H1 (cell line): Measurements from ENCODE around the gene OAS3. TPM values are rescaled to one million over a fixed set of nuclear protein-coding genes. Genes with fewer than 3 reads are reported as not detected.

Experiments
- CTCF ChIA-PET: fragments of 300-600 bp; sonication (Branson Sonifier 250); formaldehyde crosslinking; loops from one replicate; lab custom pipeline; 2021; ENCODE audit not compliant: partially characterized antibody; lab: Charles Lee
- POLR2A ChIA-PET: fragments of 300-600 bp; sonication (Branson Sonifier 250); formaldehyde crosslinking; loops from one replicate; lab custom pipeline; 2021; ENCODE audit warnings: inconsistent platforms; ENCODE audit not compliant: partially characterized antibody; lab: Charles Lee
- DNase-seq, 2 experiments: peaks; one replicate each; pipeline versions ENCODE4 v3.0.0 to v3.0.0-alpha.2; 2010 to 2022; ENCODE audit warnings: low spot score in 2 of 2, low read depth in 1 of 2, mixed read lengths in 1 of 2
- FAIRE-seq: peaks from 2 replicates; lab custom pipeline; 2011; peaks lifted over from hg19 to GRCh38; lab: Jason Lieb, UNC
- H2AFZ ChIP-seq: 2 replicates; pipeline ENCODE4 v1.8.1; 2012; ENCODE audit warnings: low read length, inconsistent platforms
- H2AK5ac ChIP-seq: 2 replicates; pipeline ENCODE4 v1.6.1; 2013; ENCODE audit warnings: low read depth, low read length
- H2BK120ac ChIP-seq: replicated peaks from 2 replicates; pipeline ENCODE3; 2013; ENCODE audit warnings: low read depth, low read length, inconsistent platforms
- H2BK12ac ChIP-seq: 2 replicates; pipeline ENCODE4 v1.6.1; 2013; ENCODE audit warnings: low read depth, low read length
- H2BK15ac ChIP-seq: 2 replicates; pipeline ENCODE4 v1.6.1; 2013; ENCODE audit warnings: low read length
- H2BK20ac ChIP-seq: 2 replicates; pipeline ENCODE4 v1.6.1; 2013; ENCODE audit warnings: low read length
- H2BK5ac ChIP-seq: 2 replicates; pipeline ENCODE4 v1.6.1; 2013; ENCODE audit warnings: low read depth, low read length
- H3K14ac ChIP-seq: 2 replicates; pipeline ENCODE4 v1.6.1; 2013; ENCODE audit warnings: inconsistent platforms; ENCODE audit not compliant: insufficient read length
- H3K18ac ChIP-seq: 2 replicates; pipeline ENCODE4 v1.6.1; 2013; ENCODE audit warnings: low read length; ENCODE audit errors: extremely low read depth
- H3K23ac ChIP-seq: 2 replicates; pipeline ENCODE4 v1.6.1; 2013; ENCODE audit warnings: inconsistent platforms; ENCODE audit not compliant: insufficient read length
- H3K23me2 ChIP-seq: 2 replicates; pipeline ENCODE4 v1.6.1; 2013; ENCODE audit warnings: low read depth, low read length
- H3K27ac ChIP-seq: 2 replicates; pipeline ENCODE4 v1.6.1; 2011; ENCODE audit warnings: low read depth, low read length, inconsistent platforms
- H3K27me3 ChIP-seq, 4 experiments: replicated peaks in 1 of 4; 1 replicate in 1 of 4; 2 replicates in 3 of 4; pipeline versions ENCODE4 v1.6.1 to v1.8.1; 2011 to 2013; ENCODE audit warnings: low read length in 3 of 4, mild to moderate bottlenecking in 3 of 4, inconsistent platforms in 2 of 4, mixed read lengths in 2 of 4, moderate library complexity in 1 of 4; ENCODE audit not compliant: control insufficient read depth in 3 of 4, insufficient read depth in 3 of 4; ENCODE audit errors: extremely low read depth in 1 of 4
- H3K36me3 ChIP-seq, 4 experiments: 2 replicates each; pipeline versions ENCODE4 v1.6.1 to v1.8.1; 2011 to 2013; ENCODE audit warnings: mild to moderate bottlenecking in 4 of 4, low read length in 3 of 4, moderate library complexity in 2 of 4, control low read depth in 1 of 4, inconsistent platforms in 1 of 4; ENCODE audit not compliant: insufficient read depth in 4 of 4, control insufficient read depth in 2 of 4
- H3K4ac ChIP-seq: replicated peaks from 2 replicates; pipeline ENCODE3; 2013; ENCODE audit warnings: low read length, low read depth, mixed read lengths, inconsistent platforms; ENCODE audit not compliant: insufficient read length
- H3K4me1 ChIP-seq, 4 experiments: replicated peaks in 1 of 4; 1 replicate in 1 of 4; 2 replicates in 3 of 4; pipeline versions ENCODE4 v1.6.1 to v1.8.1; 2011 to 2013; ENCODE audit warnings: low read length in 3 of 4, inconsistent platforms in 2 of 4, mixed read lengths in 1 of 4; ENCODE audit not compliant: insufficient read depth in 4 of 4, control insufficient read depth in 3 of 4
- H3K4me2 ChIP-seq, 2 experiments: 2 replicates each; pipeline versions ENCODE4 v1.6.1 to v1.8.1; 2011 to 2013; ENCODE audit warnings: low read depth in 2 of 2, low read length in 2 of 2, control low read depth in 1 of 2, inconsistent platforms in 1 of 2, mild to moderate bottlenecking in 1 of 2; ENCODE audit not compliant: insufficient read depth in 1 of 2
- H3K4me3 ChIP-seq, 4 experiments: fragments of 200-600, 300-600 bp in 1 of 4; sonication (generic), shearing (Covaris generic), sonication (Bioruptor Twin) in 1 of 4; 2 replicates each; pipeline versions ENCODE4 v1.5.1 to v1.8.1; 2011 to 2016; ENCODE audit warnings: low read length in 4 of 4, low read depth in 3 of 4, control low read depth in 2 of 4, inconsistent platforms in 2 of 4, mild to moderate bottlenecking in 2 of 4, mixed read lengths in 1 of 4, moderate library complexity in 1 of 4; ENCODE audit not compliant: insufficient read depth in 2 of 4; ENCODE audit errors: extremely low read depth in 1 of 4
- H3K56ac ChIP-seq: replicated peaks from 2 replicates; pipeline ENCODE3; 2013; ENCODE audit warnings: low read depth, mild to moderate bottlenecking, mixed read lengths, low read length, inconsistent platforms; ENCODE audit not compliant: insufficient read length
- H3K79me1 ChIP-seq: 2 replicates; pipeline ENCODE4 v1.6.1; 2013; ENCODE audit warnings: low read depth, low read length, control low read depth
- H3K79me2 ChIP-seq, 2 experiments: 2 replicates each; pipeline versions ENCODE4 v1.6.1 to v1.8.1; 2012 to 2013; ENCODE audit warnings: low read length in 2 of 2, mild to moderate bottlenecking in 2 of 2, inconsistent platforms in 1 of 2; ENCODE audit not compliant: insufficient read depth in 2 of 2, control insufficient read depth in 1 of 2
- H3K9ac ChIP-seq, 4 experiments: replicated peaks in 1 of 4; 1 replicate in 1 of 4; 2 replicates in 3 of 4; pipeline versions ENCODE4 v1.6.1 to v1.8.1; 2011 to 2013; ENCODE audit warnings: low read depth in 3 of 4, low read length in 3 of 4, control low read depth in 2 of 4, mild to moderate bottlenecking in 2 of 4, moderate library complexity in 2 of 4, inconsistent platforms in 1 of 4; ENCODE audit errors: extremely low read depth in 1 of 4
- H3K9me3 ChIP-seq, 2 experiments: 2 replicates each; pipeline versions ENCODE4 v1.6.1 to v1.8.1; 2012 to 2013; ENCODE audit warnings: mild to moderate bottlenecking in 2 of 2, moderate library complexity in 2 of 2, control low read depth in 1 of 2, inconsistent platforms in 1 of 2, low read depth in 1 of 2, low read length in 1 of 2, mixed read lengths in 1 of 2; ENCODE audit not compliant: insufficient read depth in 2 of 2
- H4K20me1 ChIP-seq, 2 experiments: replicated peaks in 1 of 2; 2 replicates each; pipeline versions ENCODE3 to v1.8.1; 2011 to 2013; ENCODE audit warnings: inconsistent platforms in 2 of 2, low read length in 2 of 2, mild to moderate bottlenecking in 1 of 2; ENCODE audit not compliant: insufficient read depth in 2 of 2, control insufficient read depth in 1 of 2
- H4K5ac ChIP-seq: 2 replicates; pipeline ENCODE4 v1.6.1; 2013; ENCODE audit warnings: low read length, low read depth, mixed read lengths, inconsistent platforms; ENCODE audit not compliant: insufficient read length
- H4K8ac ChIP-seq: 2 replicates; pipeline ENCODE4 v1.8.0; 2013; ENCODE audit warnings: mild to moderate bottlenecking, moderate library complexity, low read length, inconsistent platforms; ENCODE audit not compliant: insufficient read depth; ENCODE audit errors: extremely low read depth
- H4K91ac ChIP-seq: replicated peaks from 2 replicates; pipeline ENCODE3; 2013; ENCODE audit warnings: low read length, mixed read lengths, inconsistent platforms; ENCODE audit not compliant: insufficient read length
- CHD2 ChIP-seq: IDR thresholded peaks from 2 replicates; pipeline ENCODE4 v1.6.1; 2012; ENCODE audit warnings: low read length, improper control_type of control experiment
- EP300 ChIP-seq, 2 experiments: IDR thresholded peaks; 1 replicate in 1 of 2; 2 replicates in 1 of 2; pipeline ENCODE4 v1.6.1; 2011 to 2012; ENCODE audit warnings: low read depth in 2 of 2, low read length in 2 of 2, mild to moderate bottlenecking in 2 of 2, borderline replicate concordance in 1 of 2, inconsistent platforms in 1 of 2, moderate library complexity in 1 of 2
- HDAC2 ChIP-seq, 2 experiments: fragments of 300-600 bp in 1 of 2; sonication (generic) in 1 of 2; IDR thresholded peaks; 2 replicates each; pipeline ENCODE4 v1.6.1; 2011 to 2012; ENCODE audit warnings: low read depth in 2 of 2, low read length in 2 of 2, mild to moderate bottlenecking in 2 of 2, moderate library complexity in 2 of 2, borderline replicate concordance in 1 of 2, inconsistent platforms in 1 of 2
- KDM1A ChIP-seq: fragments of 200-600, 300-600 bp; sonication (generic); IDR thresholded peaks from 2 replicates; pipeline ENCODE4 v1.7.1; 2016; ENCODE audit warnings: mild to moderate bottlenecking, low read length, borderline replicate concordance
- NRF1 ChIP-seq: IDR thresholded peaks from 2 replicates; pipeline ENCODE4 v1.6.1; 2011; ENCODE audit warnings: mild to moderate bottlenecking, low read depth, low read length, improper control_type of control experiment
- PHF8 ChIP-seq: fragments of 200-600 bp; sonication (generic); conservative IDR thresholded peaks from 2 replicates; pipeline ENCODE4 v1.7.1; 2012; ENCODE audit warnings: low read depth, mild to moderate bottlenecking, inconsistent platforms, low read length, moderate library complexity
- SP1 ChIP-seq: IDR thresholded peaks from 2 replicates; pipeline ENCODE4 v1.6.1; 2011; ENCODE audit warnings: low read depth, low read length
- SP2 ChIP-seq: IDR thresholded peaks from 2 replicates; pipeline ENCODE4 v1.6.1; 2012; ENCODE audit warnings: mild to moderate bottlenecking, low read length, inconsistent platforms
- WGBS, 2 experiments: shearing (Covaris generic) in 1 of 2; methylation state at CpG; one replicate each; pipeline versions ENCODE4 v1.1.6 to v1.1.7; 2013 to 2015; ENCODE audit warnings: low lambda C conversion rate in 2 of 2, mixed read lengths in 2 of 2, inconsistent platforms in 1 of 2, low coverage in 1 of 2, missing lambda C conversion rate in 1 of 2; ENCODE audit not compliant: insufficient replicate concordance in 2 of 2, insufficient coverage in 1 of 2, insufficient read length in 1 of 2; ENCODE audit errors: extremely low coverage in 1 of 2, missing lambda C conversion rate in 1 of 2; 5-methylcytosine and 5-hydroxymethylcytosine counted together
- polyA plus RNA-seq, 7 experiments: library from polyadenylated mRNA; depleted of rRNA in 3 of 7; stranded (reverse) in 5 of 7; unstranded in 2 of 7; fragments of >200 nt in 5 of 7; fragments of 200-250 nt in 2 of 7; gene quantifications; 1 replicate in 5 of 7; 2 replicates in 1 of 7; 4 replicates in 1 of 7; pipeline versions ENCODE4 v1.2.1 to v1.2.3, GENCODE V29; 2011 to 2013; ENCODE audit warnings: missing spikeins in 2 of 7, mixed read lengths in 2 of 7
- total RNA-seq: library from RNA; stranded (reverse); fragmentation: NEBNext Ultra II Directional; extraction: Animal tissue kit (Norgen Biotek cat#: 25700); gene quantifications from 2 replicates; pipeline ENCODE4 v1.2.1, GENCODE V29; 2021

Gene OAS3
- total and polyA plus RNA-seq, 2 of the 8 experiments (the other 6 are each of a cell fraction or from before 2014, with no cell fraction given): 0.73 to 3.7 TPM

GRCh38 chr12:112978163-112979040 is 40.1 kb downstream of the OAS3 start, which contains the start of gene OAS2:
OAS2 (plus strand) TSS chr12:112978519; CDS start chr12:112978609, 90 bp downstream.
- WGBS, 2 experiments: 81% methylated on average over 19 of the region's 19 CpGs; no CpG with 5 or more reads in 1 of the 2 experiments
- Histone ChIP-seq H3K4me2 (no peak within 1 kb of the TSS), H2BK5ac (no peak within 1 kb of the TSS)
- TF ChIP-seq SP2: no peak
- TF ChIP-seq SP1: no peak
- no peak for TF ChIP-seq CHD2
- no peak for TF ChIP-seq EP300 (IDR thresholded peaks at IDR 0.05; ENCODE audit: borderline replicate concordance in 1 of 2, low read depth in 2 of 2, low read length in 2 of 2)
- no peak for TF ChIP-seq NRF1
- peak; percentile 89 for TF ChIP-seq KDM1A
- 0 out of 4 replicates have a peak, but pooled peaks of 1 of the 2 experiments have one; percentile 39 for TF ChIP-seq HDAC2 (IDR thresholded peaks at IDR 0.05; ENCODE audit: borderline replicate concordance in 1 of 2, low read depth in 2 of 2, low read length in 2 of 2)
- TF ChIP-seq PHF8: no peak
- TF ChIP-seq, all 59 proteins: peak for 2
- Histone ChIP-seq H3K79me2 (no peaks in the 10 kb centered on the region), H3K18ac (no peak within 1 kb of the TSS; the same call in 1 of the 2 replicates), H2AFZ (peak within 1 kb of the TSS; percentile 93), H3K9ac (no peak within 1 kb of the TSS), H3K4me1 (peaks cover 0 to 5% (median 0%) of the 10 kb centered on the region in 4 experiments; a peak in 1 of 7 replicates), H4K91ac (no peak within 1 kb of the TSS), H2BK20ac (no peak within 1 kb of the TSS), H3K79me1 (no peaks in the 10 kb centered on the region), H4K8ac (peak within 1 kb of the TSS; percentile 18; the same call in 1 of the 2 replicates), H3K23ac (no peak within 1 kb of the TSS), H3K9me3 (no peaks in the 10 kb centered on the region), H3K14ac (no peak within 1 kb of the TSS), H3K27me3 (no peaks in the 10 kb centered on the region; a peak in 2 of 7 replicates), H2BK120ac (no peak within 1 kb of the TSS), H2AK5ac (no peak within 1 kb of the TSS), H3K56ac (no peak within 1 kb of the TSS), H3K27ac (no peak within 1 kb of the TSS), H3K23me2 (no peaks in the 10 kb centered on the region), H3K4me3 (no peak within 1 kb of the TSS), H4K5ac (no peak within 1 kb of the TSS), H3K4ac (no peak within 1 kb of the TSS), H2BK15ac (no peak within 1 kb of the TSS), H2BK12ac (no peak within 1 kb of the TSS), H4K20me1 (no peaks in the 10 kb centered on the region), H3K36me3 (no peaks in the 10 kb centered on the region)
- no peak for DNase-seq
- CTCF ChIA-PET: interaction anchor here (0.6 to 4.1 kb wide), 9 partner anchors 8 to 461 kb away, joined by 3 to 24 read pairs (median 3); no protein-coding TSS in a partner anchor
- FAIRE-seq: no peak
- POLR2A ChIA-PET: no interaction called here
